B cell (primary cell): ENCODE results near the gene RGL3. TPM values are rescaled to one million over a fixed set of nuclear protein-coding genes. Genes with fewer than 3 reads are reported as not detected.

Experiments used
- ATAC-seq: fragments of 200-7000 bp; cut with Tn5 transposase; one replicate; pipeline ENCODE4 v1.10.0; 2021; ENCODE audit warnings: low read depth, mild to moderate bottlenecking, moderate number of reproducible peaks, moderate library complexity
- CTCF ChIA-PET: fragments of 350-600 bp; sonication (Branson Sonifier 250); formaldehyde crosslinking; loops from one replicate; lab custom pipeline; 2021; ENCODE audit warnings: antibody characterized with exemption, inconsistent platforms; lab: Charles Lee
- POLR2A ChIA-PET: fragments of 350-600 bp; sonication (Branson Sonifier 250); formaldehyde crosslinking; loops from one replicate; lab custom pipeline; 2021; ENCODE audit warnings: antibody characterized with exemption; lab: Charles Lee
- DNase-seq: peaks from one replicate; pipeline ENCODE4 v3.0.0; 2013
- H2AFZ ChIP-seq: 2 replicates; pipeline ENCODE4 v1.6.1; 2012; ENCODE audit warnings: mild to moderate bottlenecking, low read depth, low read length; ENCODE audit not compliant: insufficient read depth, poor library complexity, severe bottlenecking
- H3K27ac ChIP-seq, 2 donors: 1 replicate in 1 of 2; 2 replicates in 1 of 2; pipeline ENCODE4 v1.5.1; 2012 to 2013; ENCODE audit warnings: low read length in 2 of 2, mild to moderate bottlenecking in 2 of 2, moderate library complexity in 1 of 2
- H3K27me3 ChIP-seq, 4 experiments: fragments of 200-600 bp in 1 of 4; sonication (generic) in 1 of 4; replicated peaks in 1 of 4; 1 replicate in 2 of 4; 2 replicates in 2 of 4; pipeline versions ENCODE4 v1.6.1 to v1.7.0; 2013 to 2016; ENCODE audit warnings: low read length in 3 of 4, mild to moderate bottlenecking in 2 of 4, mixed read lengths in 1 of 4, moderate library complexity in 1 of 4; ENCODE audit not compliant: insufficient read depth in 4 of 4, control insufficient read depth in 3 of 4; ENCODE audit errors: control extremely low read depth in 1 of 4
- H3K36me3 ChIP-seq, 2 experiments: replicated peaks in 1 of 2; 1 replicate in 1 of 2; 2 replicates in 1 of 2; pipeline versions ENCODE4 v1.6.1 to v1.7.1; 2013; ENCODE audit warnings: low read length in 1 of 2; ENCODE audit not compliant: insufficient read depth in 2 of 2, control insufficient read depth in 1 of 2; ENCODE audit errors: control extremely low read depth in 1 of 2, extremely low read depth in 1 of 2
- H3K4me1 ChIP-seq, 2 donors: fragments of 200-600 bp in 1 of 2; sonication (generic) in 1 of 2; 1 replicate in 1 of 2; 2 replicates in 1 of 2; pipeline versions ENCODE4 v1.5.1 to v1.6.1; 2013 to 2017; ENCODE audit warnings: low read length in 2 of 2; ENCODE audit not compliant: control insufficient read depth in 2 of 2, insufficient read depth in 2 of 2
- H3K4me2 ChIP-seq: replicated peaks from 2 replicates; pipeline ENCODE3; 2012; ENCODE audit warnings: mild to moderate bottlenecking, low read depth, low read length; ENCODE audit not compliant: poor library complexity, severe bottlenecking
- H3K4me3 ChIP-seq, 5 experiments: fragments of 200-600 bp in 1 of 5; sonication (generic) in 1 of 5; 1 replicate in 3 of 5; 2 replicates in 2 of 5; pipeline versions ENCODE4 v1.5.1 to v1.7.0; 2011 to 2016; ENCODE audit warnings: low read length in 4 of 5, mild to moderate bottlenecking in 4 of 5, low read depth in 2 of 5, control low read depth in 1 of 5, moderate library complexity in 1 of 5; ENCODE audit not compliant: insufficient read depth in 1 of 5; ENCODE audit errors: control extremely low read depth in 1 of 5, extremely low read depth in 1 of 5
- H3K79me2 ChIP-seq: fragments of 200-600 bp; sonication (generic); one replicate; pipeline ENCODE4 v1.6.0; 2016; ENCODE audit warnings: low read length; ENCODE audit not compliant: control insufficient read depth, insufficient read depth
- H3K9ac ChIP-seq: fragments of 200-600 bp; sonication (generic); 2 replicates; pipeline ENCODE4 v1.6.1; 2017; ENCODE audit warnings: mild to moderate bottlenecking, low read length, moderate library complexity
- H3K9me3 ChIP-seq, 3 donors: one replicate each; pipeline versions ENCODE4 v1.6.1 to v1.7.1; 2013; ENCODE audit warnings: low read length in 2 of 3; ENCODE audit not compliant: control insufficient read depth in 2 of 3, insufficient read depth in 1 of 3; ENCODE audit errors: control extremely low read depth in 1 of 3
- H4K20me1 ChIP-seq: 2 replicates; pipeline ENCODE4 v1.6.0; 2012; ENCODE audit warnings: mild to moderate bottlenecking, low read length; ENCODE audit not compliant: insufficient read depth, control insufficient read depth, poor library complexity, severe bottlenecking
- H3K27ac Mint-ChIP-seq: one replicate; pipeline ENCODE4 v1.8.0; 2021; ENCODE audit warnings: mixed read lengths
- H3K27me3 Mint-ChIP-seq: one replicate; pipeline ENCODE4 v1.8.0; 2021; ENCODE audit warnings: mixed read lengths
- H3K4me1 Mint-ChIP-seq: one replicate; pipeline ENCODE4 v1.8.0; 2021; ENCODE audit warnings: mixed read lengths
- H3K4me3 Mint-ChIP-seq: one replicate; pipeline ENCODE4 v1.8.0; 2021; ENCODE audit warnings: mixed read lengths
- H3K9me3 Mint-ChIP-seq: one replicate; pipeline ENCODE4 v1.8.0; 2022; ENCODE audit warnings: mixed read lengths; ENCODE audit not compliant: insufficient read depth
- CTCF ChIP-seq: fragments of 200-600 bp; IDR thresholded peaks from one replicate; pipeline ENCODE4 v1.8.0; 2022; ENCODE audit warnings: antibody characterized with exemption, mild to moderate bottlenecking
- EZH2 ChIP-seq: IDR thresholded peaks from 2 replicates; pipeline ENCODE4 v1.6.1; 2012; ENCODE audit warnings: borderline replicate concordance, low read depth, mild to moderate bottlenecking, moderate library complexity, low read length; ENCODE audit not compliant: insufficient read depth, poor library complexity, severe bottlenecking
- WGBS: methylation state at CpG from one replicate; pipeline ENCODE4 v1.1.5; 2013; ENCODE audit warnings: missing lambda C conversion rate; ENCODE audit not compliant: insufficient coverage; 5-methylcytosine and 5-hydroxymethylcytosine counted together
- intact Hi-C: fragments of 100-400 bp; cut with micrococcal nuclease; formaldehyde crosslinking; loops from one replicate; pipeline ENCODE4 v1.10.0; 2022
- polyA plus RNA-seq: library from polyadenylated mRNA; depleted of rRNA; stranded (reverse); fragments of >200 nt; gene quantifications from 2 replicates; pipeline ENCODE4 v1.2.3, GENCODE V29; 2012
- total RNA-seq, 2 donors: library from RNA; stranded (reverse); fragments of 120-200 nt in 1 of 2; gene quantifications; 1 replicate in 1 of 2; 2 replicates in 1 of 2; pipeline versions ENCODE4 v1.2.3 to v1.2.4, GENCODE V29; 2013 to 2022

RGL3 gene
- total and polyA plus RNA-seq, 2 donors (not counting 1 experiment from before 2014, with no cell fraction given), result 0.54 to 2.8 TPM

- H3K4me1 ChIP-seq, result peaks cover 46 to 57% of the 10 kb centered on the region in 2 donors
- Mint-ChIP-seq H3K27ac (peak overlapping the region; percentile 95), H3K4me1 (peaks cover 48% of the 10 kb centered on the region), H3K27me3 (no peaks in the 10 kb centered on the region), H3K9me3 (no peaks in the 10 kb centered on the region), H3K4me3 (peak overlapping the region; percentile 94)
- intact Hi-C loops, result loop anchor here (1.0 to 2.0 kb wide), 6 partner anchors 41 to 357 kb away; partner anchors contain the start of genes ODAD3, PRKCSH and ZNF823
- H3K9me3 ChIP-seq, result peaks cover 0 to 11% (median 0%) of the 10 kb centered on the region in 3 donors
- peak overlapping the region; percentile 87 to 93 for H3K27ac ChIP-seq
- H3K79me2 ChIP-seq, result peaks cover 9% of the 10 kb centered on the region
- H3K27me3 ChIP-seq, result peaks cover 0 to 6% (median 2%) of the 10 kb centered on the region in 4 experiments
- CTCF ChIA-PET, result interaction anchor here (0.6 to 4.0 kb wide), 36 partner anchors 10 to 516 kb away, joined by 3 to 41 read pairs (median 4); partner anchors contain the start of genes CCDC159, ELAVL3, ELOF1 and ODAD3
- H3K4me2 ChIP-seq, result peak overlapping the region; percentile 91
- POLR2A ChIA-PET, result interaction anchor here (0.5 to 2.0 kb wide), 9 partner anchors 35 to 606 kb away, joined by 3 to 16 read pairs (median 5); partner anchors contain the start of genes CCDC159, ODAD3, PRKCSH and RGL3
- WGBS, result 1% methylated on average over 54 of the region's 54 CpGs
- H2AFZ ChIP-seq, result peak overlapping the region; percentile 81
- TF ChIP-seq EZH2 (no peak), CTCF (peak; percentile 89)
- H3K4me3 ChIP-seq, result peak overlapping the region; percentile 51 to 65 (median 60)
- ATAC-seq (peak; percentile 82), DNase-seq (peak; percentile 99)
- H3K36me3 ChIP-seq, result no peaks in the 10 kb centered on the region
- H3K9ac ChIP-seq, result peak overlapping the region; percentile 68
- no peaks in the 10 kb centered on the region for H4K20me1 ChIP-seq
Observed at GRCh38 chr19:11380653-11381537, 38.2 kb downstream of the RGL3 start.
